Iris pigment epithelial cell (primary cell): ENCODE results near the gene KIF1B.
"Not testable (repeated sequence)": the region's sequence is repeated elsewhere in the genome, so short reads cannot be mapped to it uniquely, and the experiment has no call there.

Experiments
- DNase-seq: peaks from one replicate; pipeline ENCODE4 v3.0.0-alpha.2; 2011; ENCODE audit warnings: low read depth

The KIF1B gene

GRCh38 chr1:10386761-10387676 is 176.6 kb downstream of the KIF1B start:
- DNase-seq: no peak

- DNase-seq: peak; percentile 94
These were observed 177.5 kb downstream of the KIF1B start for GRCh38 chr1:10387677-10388386.

GRCh38 chr1:10388387-10388715 is 178.0 kb downstream of the KIF1B start:
- DNase-seq: no peak

GRCh38 chr1:10389271-10389973 is 179.1 kb downstream of the KIF1B start:
- no peak for DNase-seq

GRCh38 chr1:10396870-10397269 is 186.5 kb downstream of the KIF1B start:
- no peak for DNase-seq

GRCh38 chr1:10398278-10398733 is 187.9 kb downstream of the KIF1B start:
- no peak for DNase-seq

- peak; percentile 99 for DNase-seq
These were observed 188.5 kb downstream of the KIF1B start, which contains the start of gene PGD for GRCh38 chr1:10398734-10399443. TSS of gene PGD (plus strand) at chr1:10399064. CDS start at chr1:10399118, 54 bp downstream.

GRCh38 chr1:10399444-10399941 is 189.1 kb downstream of the KIF1B start:
- peak; percentile 62 for DNase-seq

- no peak for DNase-seq
These were observed 189.6 kb downstream of the KIF1B start for GRCh38 chr1:10400013-10400412.

- peak; percentile 73 for DNase-seq
These were observed 190.9 kb downstream of the KIF1B start for GRCh38 chr1:10401281-10401680.

- DNase-seq: peak; percentile 91
These were observed 192.4 kb downstream of the KIF1B start for GRCh38 chr1:10402729-10403274.

- no peak for DNase-seq
These were observed 196.8 kb downstream of the KIF1B start for GRCh38 chr1:10407201-10407600.

- DNase-seq: peak; percentile 94
These were observed 205.0 kb downstream of the KIF1B start for GRCh38 chr1:10415211-10415930.

GRCh38 chr1:10415967-10416366 is 205.6 kb downstream of the KIF1B start:
- not testable (repeated sequence) for DNase-seq

GRCh38 chr1:10418741-10419140 is 208.4 kb downstream of the KIF1B start:
- DNase-seq: not testable (repeated sequence)

- DNase-seq: no peak
These were observed 209.0 kb downstream of the KIF1B start for GRCh38 chr1:10419351-10419750.

- no peak for DNase-seq
These were observed 211.3 kb downstream of the KIF1B start for GRCh38 chr1:10421637-10422036.

GRCh38 chr1:10424034-10424433 is 213.7 kb downstream of the KIF1B start:
- DNase-seq: peak; percentile 61

- DNase-seq: no peak
These were observed 214.3 kb downstream of the KIF1B start for GRCh38 chr1:10424651-10425050.

GRCh38 chr1:10425826-10426534 is 215.6 kb downstream of the KIF1B start:
- not testable (repeated sequence) for DNase-seq
